Regular cardiac myocyte (primary cell): Measurements from ENCODE around the gene MTMR1. TPM values are rescaled to one million over a fixed set of nuclear protein-coding genes. Genes with fewer than 3 reads are reported as not detected.

Experiments used
- total RNA-seq: library from RNA; depleted of rRNA; stranded (reverse); fragments of >200 nt; gene quantifications from 2 replicates; pipeline ENCODE4 v1.2.3, GENCODE V29; 2014

MTMR1 gene
- 17.5 and 28.0 TPM in 2 replicates for total RNA-seq

GRCh38 chrX:150692831-150693724 is at the start of gene MTMR1:
TSS of gene MTMR1 (plus strand) at chrX:150693396. CDS start at chrX:150693531, 135 bp downstream.

Other genes starting within 250 kb of the MTMR1 start
- 7.5 and 9.6 TPM in 2 replicates for gene MTM1, start 124.8 kb upstream of the MTMR1 start, total RNA-seq
- 42.6 and 47.1 TPM in 2 replicates for gene CD99L2, start 205.3 kb downstream of the MTMR1 start, total RNA-seq